CD4-positive, alpha-beta T cell (primary cell): ENCODE measurements around the gene RPL36A. TPM values are rescaled to one million over a fixed set of nuclear protein-coding genes. Genes with fewer than 3 reads are reported as not detected.
A peak's percentile ranks its signal among the peaks of the same experiment; 100 is the strongest.

ENCODE experiments used
- ATAC-seq: fragments of 200-7000 bp; cut with Tn5 transposase; one replicate; pipeline ENCODE4 v1.10.0; 2022; ENCODE audit warnings: mild to moderate bottlenecking; ENCODE audit not compliant: poor library complexity
- CTCF ChIA-PET: fragments of 350-600 bp; sonication (Branson Sonifier 250); formaldehyde crosslinking; loops from one replicate; lab custom pipeline; 2021; ENCODE audit warnings: antibody characterized with exemption, inconsistent platforms; lab: Charles Lee
- POLR2A ChIA-PET: fragments of 350-600 bp; sonication (Branson Sonifier 250); formaldehyde crosslinking; loops from one replicate; lab custom pipeline; 2021; ENCODE audit warnings: antibody characterized with exemption, inconsistent platforms; lab: Charles Lee
- DNase-seq, 14 experiments: peaks; one replicate each; pipeline ENCODE4 v3.0.0-alpha.2; 2013 to 2020; ENCODE audit warnings: mixed read lengths in 2 of 14
- H3K27ac ChIP-seq, 2 donors: one replicate each; pipeline versions ENCODE4 v1.5.1 to v1.7.0; 2013; ENCODE audit warnings: low read length in 2 of 2, low read depth in 1 of 2, mild to moderate bottlenecking in 1 of 2
- H3K27me3 ChIP-seq, 2 experiments: 1 replicate in 1 of 2; 2 replicates in 1 of 2; pipeline versions ENCODE4 v1.6.1 to v1.7.0; 2013; ENCODE audit warnings: low read length in 2 of 2, control low read depth in 1 of 2, mild to moderate bottlenecking in 1 of 2, moderate library complexity in 1 of 2; ENCODE audit not compliant: insufficient read depth in 2 of 2, control insufficient read depth in 1 of 2
- H3K36me3 ChIP-seq: one replicate; pipeline ENCODE4 v1.6.1; 2013; ENCODE audit warnings: low read length, control low read depth; ENCODE audit not compliant: insufficient read depth
- H3K4me1 ChIP-seq: one replicate; pipeline ENCODE4 v1.6.1; 2013; ENCODE audit warnings: low read length, control low read depth; ENCODE audit not compliant: insufficient read depth
- H3K4me3 ChIP-seq: one replicate; pipeline ENCODE4 v1.5.1; 2013; ENCODE audit warnings: mild to moderate bottlenecking, low read length, moderate library complexity
- H3K9me3 ChIP-seq, 2 experiments: 1 replicate in 1 of 2; 2 replicates in 1 of 2; pipeline versions ENCODE4 v1.6.1 to v1.7.0; 2013; ENCODE audit warnings: low read length in 2 of 2, mild to moderate bottlenecking in 2 of 2, control low read depth in 1 of 2, moderate library complexity in 1 of 2; ENCODE audit not compliant: control insufficient read depth in 1 of 2, insufficient read depth in 1 of 2
- H3K27ac Mint-ChIP-seq: one replicate; pipeline ENCODE4 v1.8.0; 2020; ENCODE audit warnings: mixed read lengths
- H3K27me3 Mint-ChIP-seq: one replicate; pipeline ENCODE4 v1.8.0; 2021; ENCODE audit warnings: mixed read lengths
- H3K36me3 Mint-ChIP-seq: one replicate; pipeline ENCODE4 v1.8.0; 2021; ENCODE audit warnings: low read depth, mixed read lengths
- H3K4me1 Mint-ChIP-seq: one replicate; pipeline ENCODE4 v1.8.0; 2021; ENCODE audit warnings: low read depth, mixed read lengths
- H3K4me3 Mint-ChIP-seq: one replicate; pipeline ENCODE4 v1.8.0; 2020; ENCODE audit warnings: mild to moderate bottlenecking, mixed read lengths
- H3K9me3 Mint-ChIP-seq: one replicate; pipeline ENCODE4 v1.8.0; 2020; ENCODE audit warnings: mixed read lengths
- CTCF ChIP-seq: fragments of 200-600 bp; IDR thresholded peaks from one replicate; pipeline ENCODE4 v1.8.0; 2022; ENCODE audit warnings: antibody characterized with exemption, mild to moderate bottlenecking
- intact Hi-C, 2 experiments: fragments of 100-400 bp; cut with DNase I in 1 of 2; cut with micrococcal nuclease in 1 of 2; formaldehyde crosslinking; loops; one replicate each; pipeline versions ENCODE4 v1.15.1 to v1.9.0; 2023 to 2025; cut with DNase I, micrococcal nuclease
- total RNA-seq, 174 experiments: library from RNA in 2 of 174; stranded (reverse) in 2 of 174; gene quantifications; one replicate each; pipeline ENCODE4 v1.2.3 and lab custom pipeline; 2021 to 2026

RPL36A gene
- total RNA-seq, 2 experiments from 2014 or later = 417 to 536 TPM

GRCh38 chrX:101409043-101409442 is 18.2 kb downstream of the RPL36A start:
- H3K27me3 Mint-ChIP-seq = no peaks in the 10 kb centered on the region
- DNase-seq (no peak), ATAC-seq (no peak)
- TF ChIP-seq CTCF = no peak
- H3K36me3 Mint-ChIP-seq = peaks cover 43% of the 10 kb centered on the region
- H3K36me3 ChIP-seq = peaks cover 19% of the 10 kb centered on the region
- H3K27ac Mint-ChIP-seq = peak overlapping the region; percentile 97
- H3K4me1 ChIP-seq = peaks cover 29% of the 10 kb centered on the region
- H3K9me3 ChIP-seq = no peaks in the 10 kb centered on the region
- H3K4me1 Mint-ChIP-seq = peaks cover 45% of the 10 kb centered on the region
- intact Hi-C loops = loop anchor here in 1 of 2 experiments (5.0 to 10.0 kb wide), 3 partner anchors 62 to 1196 kb away; partner anchors contain the start of genes CENPI and TIMM8A
- H3K27me3 ChIP-seq = no peaks in the 10 kb centered on the region
- no peaks in the 10 kb centered on the region for H3K9me3 Mint-ChIP-seq
- CTCF ChIA-PET = no interaction called here
- peak overlapping the region; percentile 97 for H3K4me3 Mint-ChIP-seq
- POLR2A ChIA-PET = interaction anchor here (0.9 kb wide), 1 partner anchor 523 kb away, joined by 3 read pairs; the partner anchor contains the start of gene ZMAT1
- H3K4me3 ChIP-seq = peak overlapping the region; percentile 85
- H3K27ac ChIP-seq = peak overlapping the region; percentile 92 to 99

DNA sequence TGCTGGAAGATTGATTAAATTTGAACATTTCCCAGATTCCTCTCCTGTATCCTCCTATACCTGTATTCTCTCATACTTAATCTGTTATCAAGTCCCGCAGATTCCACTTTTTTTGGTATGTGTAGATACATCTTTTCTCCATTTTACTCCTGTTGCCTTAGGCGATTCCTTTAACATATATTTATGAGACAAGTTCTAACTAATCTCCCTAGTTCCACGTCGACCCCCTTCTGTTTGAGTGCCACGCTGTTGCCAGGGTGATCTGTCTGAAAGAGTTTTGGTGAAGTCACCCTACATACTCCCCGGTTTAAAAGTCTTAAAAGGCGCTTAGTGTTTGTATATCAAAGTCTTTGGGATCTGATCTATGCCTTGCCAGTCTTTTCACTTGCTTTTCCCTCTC is 19.6 kb downstream of the RPL36A start:
- TF ChIP-seq CTCF = no peak
- H3K4me3 Mint-ChIP-seq = peak overlapping the region; percentile 86
- Histone ChIP-seq H3K4me1 (peaks cover 31% of the 10 kb centered on the region), H3K9me3 (no peaks in the 10 kb centered on the region), H3K27me3 (no peaks in the 10 kb centered on the region), H3K4me3 (no peak overlapping the region), H3K36me3 (peaks cover 25% of the 10 kb centered on the region), H3K27ac (no peak overlapping the region)
- ChIA-PET POLR2A (interaction anchor here (1.0 kb wide), 1 partner anchor 521 kb away, joined by 5 read pairs; the partner anchor contains the start of gene ZMAT1), CTCF (no interaction called here)
- peaks cover 51% of the 10 kb centered on the region for H3K4me1 Mint-ChIP-seq
- H3K27ac Mint-ChIP-seq = peak overlapping the region; percentile 97
- H3K27me3 Mint-ChIP-seq = no peaks in the 10 kb centered on the region
- ATAC-seq = no peak
- DNase-seq = peak in 1 of 14 experiments; percentile 33
- H3K36me3 Mint-ChIP-seq = peaks cover 47% of the 10 kb centered on the region
- intact Hi-C loops = loop anchor here in 1 of 2 experiments (10.0 kb wide), 1 partner anchor 1244 kb away; the partner anchor contains the start of gene GPRASP1
- no peaks in the 10 kb centered on the region for H3K9me3 Mint-ChIP-seq

DNA sequence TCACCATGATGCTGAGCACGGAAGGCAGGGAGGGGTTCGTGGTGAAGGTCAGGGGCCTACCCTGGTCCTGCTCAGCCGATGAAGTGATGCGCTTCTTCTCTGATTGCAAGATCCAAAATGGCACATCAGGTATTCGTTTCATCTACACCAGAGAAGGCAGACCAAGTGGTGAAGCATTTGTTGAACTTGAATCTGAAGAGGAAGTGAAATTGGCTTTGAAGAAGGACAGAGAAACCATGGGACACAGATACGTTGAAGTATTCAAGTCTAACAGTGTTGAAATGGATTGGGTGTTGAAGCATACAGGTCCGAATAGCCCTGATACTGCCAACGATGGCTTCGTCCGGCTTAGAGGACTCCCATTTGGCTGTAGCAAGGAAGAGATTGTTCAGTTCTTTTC is 21.2 kb downstream of the RPL36A start:
- Mint-ChIP-seq H3K4me3 (no peak overlapping the region), H3K4me1 (peaks cover 55% of the 10 kb centered on the region), H3K27me3 (no peaks in the 10 kb centered on the region), H3K36me3 (peaks cover 47% of the 10 kb centered on the region), H3K9me3 (no peaks in the 10 kb centered on the region), H3K27ac (peak overlapping the region; percentile 61)
- ChIA-PET POLR2A (interaction anchor here (0.6 kb wide), 1 partner anchor 520 kb away, joined by 3 read pairs; the partner anchor contains the start of gene ZMAT1), CTCF (interaction anchor here (0.6 to 2.9 kb wide), 3 partner anchors 9 to 1488 kb away, joined by 3 to 12 read pairs (median 3); partner anchors contain the start of gene RPL36A)
- intact Hi-C loops = loop anchor here in 1 of 2 experiments (10.0 kb wide), 1 partner anchor 1243 kb away; the partner anchor contains the start of gene GPRASP1
- TF ChIP-seq CTCF = no peak
- no peaks in the 10 kb centered on the region for H3K27me3 ChIP-seq
- no peak overlapping the region for H3K4me3 ChIP-seq
- no peak overlapping the region for H3K27ac ChIP-seq
- no peak for ATAC-seq
- H3K4me1 ChIP-seq = peaks cover 36% of the 10 kb centered on the region
- H3K36me3 ChIP-seq = peaks cover 25% of the 10 kb centered on the region
- no peaks in the 10 kb centered on the region for H3K9me3 ChIP-seq
- DNase-seq = no peak
